Tibial nerve (tissue), 4 donors: ENCODE measurements around the gene SH3YL1. TPM values are rescaled to one million over a fixed set of nuclear protein-coding genes. Genes with fewer than 3 reads are reported as not detected.

Experiments
- DNase-seq, 2 donors: peaks; one replicate each; pipeline ENCODE4 v3.0.0-alpha.2; 2019; ENCODE audit warnings: low spot score in 2 of 2
- H3K27ac ChIP-seq, 4 donors: fragments of 200-600 bp; sonication (generic) in 3 of 4; one replicate each; pipeline ENCODE4 v1.5.1; 2017 to 2019; ENCODE audit warnings: mild to moderate bottlenecking in 1 of 4
- H3K27me3 ChIP-seq, 2 donors: fragments of 200-600 bp; sonication (generic) in 1 of 2; one replicate each; pipeline versions ENCODE4 v1.5.1 to v1.6.0; 2017 to 2019
- H3K36me3 ChIP-seq, 3 donors: fragments of 200-600 bp; sonication (generic); one replicate each; pipeline ENCODE4 v1.5.1; 2018 to 2019
- H3K4me1 ChIP-seq, 4 donors: fragments of 200-600 bp; sonication (generic) in 3 of 4; one replicate each; pipeline ENCODE4 v1.5.1; 2017 to 2019
- H3K4me3 ChIP-seq, 4 donors: fragments of 200-600 bp; sonication (generic) in 3 of 4; one replicate each; pipeline ENCODE4 v1.5.1; 2017 to 2019; ENCODE audit warnings: mild to moderate bottlenecking in 1 of 4, moderate library complexity in 1 of 4
- H3K9me3 ChIP-seq, 4 donors: fragments of 200-600 bp; sonication (generic) in 3 of 4; one replicate each; pipeline ENCODE4 v1.5.1; 2017 to 2019
- CTCF ChIP-seq, 5 experiments: fragments of 200-600 bp in 3 of 5; fragments of 450-650 bp in 2 of 5; sonication (generic) in 3 of 5; IDR thresholded peaks; one replicate each; pipeline ENCODE4 v1.5.1; 2016 to 2019; ENCODE audit warnings: antibody characterized with exemption in 5 of 5, mild to moderate bottlenecking in 3 of 5, moderate library complexity in 2 of 5
- EP300 ChIP-seq, 2 donors: sonication (generic); formaldehyde crosslinking; IDR thresholded peaks; one replicate each; pipeline ENCODE4 v1.6.1; 2017; ENCODE audit warnings: antibody characterized with exemption in 2 of 2, mild to moderate bottlenecking in 1 of 2
- POLR2A ChIP-seq, 2 donors: fragments of 450-650 bp; IDR thresholded peaks; one replicate each; pipeline ENCODE4 v1.6.1; 2017; ENCODE audit warnings: antibody characterized with exemption in 2 of 2, mild to moderate bottlenecking in 2 of 2, moderate library complexity in 2 of 2
- whole genome bisulfite sequencing, 2 donors: methylation state at CpG; one replicate each; pipeline ENCODE4 v1.1.5; 2018; 5-methylcytosine and 5-hydroxymethylcytosine counted together
- total RNA-seq, 4 donors: library from RNA; depleted of rRNA; stranded (reverse); fragments of >200 nt; gene quantifications; one replicate each; pipeline ENCODE4 v1.1.0, GENCODE V29; 2016

Gene SH3YL1
- total RNA-seq, 4 donors from 2014 or later: 22.2 to 36.0 (median 30.0) TPM

DNA sequence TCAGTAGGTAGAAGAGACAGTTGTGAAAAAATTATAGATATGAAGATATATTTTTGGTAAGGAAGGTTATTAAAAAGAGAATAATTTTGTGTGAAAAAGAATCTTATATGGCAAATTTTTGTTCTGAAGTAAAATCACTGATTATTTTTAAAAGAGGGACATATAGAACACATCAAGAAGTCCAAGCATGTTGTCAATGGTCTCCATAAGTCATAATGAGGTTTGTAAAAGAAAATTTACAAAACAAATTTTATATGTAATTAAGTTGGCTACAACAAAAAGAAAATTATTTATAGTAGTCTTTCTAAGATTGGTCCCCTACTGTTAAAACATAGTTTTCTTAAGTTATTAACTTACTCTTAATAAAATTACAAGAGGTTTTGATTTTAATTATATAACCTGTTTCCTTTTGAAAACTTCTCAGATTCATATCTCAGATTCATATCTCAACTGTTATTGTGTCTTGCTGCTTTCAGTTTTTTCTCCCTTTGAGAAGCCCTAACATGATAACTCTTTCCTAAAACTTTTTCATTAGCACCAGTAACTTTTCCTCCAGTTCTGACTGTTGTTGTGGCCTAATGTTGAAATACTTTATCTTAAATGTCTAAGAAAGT, 81.2 kb downstream of the SH3YL1 start:
- Histone ChIP-seq H3K4me1 (no peaks in the 10 kb centered on the region), H3K27me3 (no peaks in the 10 kb centered on the region), H3K9me3 (peaks cover 0 to 2% (median 0%) of the 10 kb centered on the region in 4 donors), H3K4me3 (no peak overlapping the region), H3K27ac (no peak overlapping the region), H3K36me3 (no peaks in the 10 kb centered on the region)
- TF ChIP-seq CTCF (IDR thresholded peaks at IDR 0.05) (no peak), POLR2A (IDR thresholded peaks at IDR 0.05) (no peak), EP300 (IDR thresholded peaks at IDR 0.05) (no peak)
- DNase-seq: no peak

- Histone ChIP-seq H3K4me1 (no peaks in the 10 kb centered on the region), H3K27me3 (no peaks in the 10 kb centered on the region), H3K36me3 (no peaks in the 10 kb centered on the region), H3K27ac (no peak overlapping the region), H3K9me3 (no peaks in the 10 kb centered on the region), H3K4me3 (no peak overlapping the region)
- TF ChIP-seq POLR2A (IDR thresholded peaks at IDR 0.05) (no peak), CTCF (IDR thresholded peaks at IDR 0.05) (no peak), EP300 (IDR thresholded peaks at IDR 0.05) (no peak)
- DNase-seq: no peak
- 43 to 54% methylated on average over 3 of the region's 3 CpGs for WGBS, 2 donors
Measured at GRCh38 chr2:180311-180710, 83.5 kb downstream of the SH3YL1 start.

DNA sequence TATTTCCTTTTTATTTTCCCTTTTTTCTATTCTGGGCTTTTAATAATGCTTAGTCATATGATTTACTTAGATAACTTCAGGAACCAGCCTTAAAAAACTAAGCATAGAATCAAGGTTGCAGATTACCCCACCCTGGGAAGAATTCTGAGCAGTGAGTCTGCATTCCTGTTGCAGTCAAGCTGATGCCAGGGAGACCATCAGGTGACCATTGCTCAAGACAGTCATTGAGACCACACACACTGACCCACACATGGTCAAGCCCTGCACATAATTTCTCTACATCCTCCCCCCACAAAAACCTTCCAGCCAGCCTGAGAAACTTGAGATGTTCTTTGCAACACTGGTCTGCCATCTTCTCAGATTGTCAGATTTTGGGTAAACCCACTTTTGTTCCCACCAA, 83.9 kb downstream of the SH3YL1 start:
- H3K4me3 ChIP-seq: no peak overlapping the region
- no peaks in the 10 kb centered on the region for H3K9me3 ChIP-seq
- no peaks in the 10 kb centered on the region for H3K36me3 ChIP-seq
- no peak for TF ChIP-seq POLR2A (IDR thresholded peaks at IDR 0.05)
- TF ChIP-seq CTCF (IDR thresholded peaks at IDR 0.05): no peak
- H3K27me3 ChIP-seq: no peaks in the 10 kb centered on the region
- no peak overlapping the region for H3K27ac ChIP-seq
- DNase-seq: no peak
- H3K4me1 ChIP-seq: no peaks in the 10 kb centered on the region

- H3K4me3 ChIP-seq: no peak overlapping the region
- H3K27me3 ChIP-seq: no peaks in the 10 kb centered on the region
- TF ChIP-seq CTCF (IDR thresholded peaks at IDR 0.05): no peak
- no peak for TF ChIP-seq EP300 (IDR thresholded peaks at IDR 0.05)
- TF ChIP-seq POLR2A (IDR thresholded peaks at IDR 0.05): no peak
- H3K9me3 ChIP-seq: no peaks in the 10 kb centered on the region
- 79 to 88% methylated on average over 2 of the region's 2 CpGs for WGBS, 2 donors
- H3K4me1 ChIP-seq: no peaks in the 10 kb centered on the region
- DNase-seq: no peak
- H3K27ac ChIP-seq: no peak overlapping the region
- no peaks in the 10 kb centered on the region for H3K36me3 ChIP-seq
Measured at GRCh38 chr2:177733-178132, 86.1 kb downstream of the SH3YL1 start.

- H3K27me3 ChIP-seq: no peaks in the 10 kb centered on the region
Measured at GRCh38 chr2:176917-177316, 86.9 kb downstream of the SH3YL1 start.

More at GRCh38 chr2:176917-177316, 86.9 kb downstream of the SH3YL1 start:
- no peak for DNase-seq
- TF ChIP-seq POLR2A (IDR thresholded peaks at IDR 0.05) (no peak), EP300 (IDR thresholded peaks at IDR 0.05) (no peak), CTCF (IDR thresholded peaks at IDR 0.05) (no peak)
- 36 to 44% methylated on average over 1 of the region's 1 CpG for WGBS, 2 donors
- no peaks in the 10 kb centered on the region for H3K4me1 ChIP-seq
- no peak overlapping the region for H3K27ac ChIP-seq
- H3K36me3 ChIP-seq: no peaks in the 10 kb centered on the region
- no peak overlapping the region for H3K4me3 ChIP-seq
- no peaks in the 10 kb centered on the region for H3K9me3 ChIP-seq
